H9 (cell line): ENCODE measurements around the gene SLC2A9. TPM values are rescaled to one million over a fixed set of nuclear protein-coding genes. Genes with fewer than 3 reads are reported as not detected.
"Not testable (repeated sequence)": the region's sequence is repeated elsewhere in the genome, so short reads cannot be mapped to it uniquely, and the experiment has no call there.

Experiments
- DNase-seq: peaks from one replicate; pipeline ENCODE4 v3.0.0-alpha.2; 2017
- H2AFZ ChIP-seq: one replicate; pipeline ENCODE4 v1.6.1; 2013; ENCODE audit warnings: mild to moderate bottlenecking, low read length, control low read depth, moderate library complexity
- H2AK5ac ChIP-seq: 2 replicates; pipeline ENCODE4 v1.6.1; 2013; ENCODE audit warnings: low read length, control low read depth, mixed read lengths; ENCODE audit not compliant: insufficient read length
- H2BK120ac ChIP-seq: one replicate; pipeline ENCODE4 v1.6.1; 2013; ENCODE audit warnings: low read depth, mild to moderate bottlenecking, low read length, control low read depth, inconsistent platforms; ENCODE audit not compliant: poor library complexity, severe bottlenecking
- H2BK12ac ChIP-seq: 2 replicates; pipeline ENCODE4 v1.6.1; 2013; ENCODE audit warnings: low read length, control low read depth, mixed read lengths, low read depth; ENCODE audit not compliant: insufficient read length
- H2BK15ac ChIP-seq: 2 replicates; pipeline ENCODE4 v1.6.1; 2013; ENCODE audit warnings: low read depth, low read length, control low read depth
- H2BK20ac ChIP-seq: one replicate; pipeline ENCODE4 v1.6.1; 2013; ENCODE audit warnings: low read depth, mild to moderate bottlenecking, low read length, control low read depth, inconsistent platforms; ENCODE audit not compliant: poor library complexity, severe bottlenecking
- H2BK5ac ChIP-seq: 2 replicates; pipeline ENCODE4 v1.6.1; 2013; ENCODE audit warnings: low read length, control low read depth, mixed read lengths; ENCODE audit not compliant: insufficient read length
- H3K14ac ChIP-seq: 2 replicates; pipeline ENCODE4 v1.6.1; 2013; ENCODE audit warnings: low read length, control low read depth; ENCODE audit not compliant: insufficient read depth
- H3K18ac ChIP-seq: 2 replicates; pipeline ENCODE4 v1.6.1; 2013; ENCODE audit warnings: low read depth, mild to moderate bottlenecking, mixed read lengths, low read length, control low read depth; ENCODE audit not compliant: insufficient read length
- H3K23ac ChIP-seq: 2 replicates; pipeline ENCODE4 v1.6.1; 2013; ENCODE audit warnings: low read length, control low read depth, mixed read lengths, low read depth; ENCODE audit not compliant: insufficient read length
- H3K23me2 ChIP-seq: 2 replicates; pipeline ENCODE4 v1.6.1; 2013; ENCODE audit warnings: low read depth, mild to moderate bottlenecking, mixed read lengths, low read length, control low read depth; ENCODE audit not compliant: insufficient read length, poor library complexity, severe bottlenecking
- H3K27ac ChIP-seq: 2 replicates; pipeline ENCODE4 v1.5.1; 2013; ENCODE audit warnings: low read length, control low read depth, mixed read lengths, low read depth; ENCODE audit not compliant: insufficient read length
- H3K27me3 ChIP-seq: 2 replicates; pipeline ENCODE4 v1.6.1; 2013; ENCODE audit warnings: low read length, control low read depth, inconsistent platforms; ENCODE audit not compliant: insufficient read depth
- H3K4ac ChIP-seq: 2 replicates; pipeline ENCODE4 v1.6.1; 2013; ENCODE audit warnings: low read depth, mild to moderate bottlenecking, control low read depth, inconsistent platforms, low read length, moderate library complexity
- H3K4me1 ChIP-seq: 2 replicates; pipeline ENCODE4 v1.6.1; 2013; ENCODE audit warnings: low read length, control low read depth, inconsistent platforms; ENCODE audit not compliant: insufficient read depth
- H3K4me2 ChIP-seq: 2 replicates; pipeline ENCODE4 v1.6.1; 2013; ENCODE audit warnings: low read length, control low read depth, mixed read lengths; ENCODE audit not compliant: insufficient read length, insufficient read depth
- H3K56ac ChIP-seq: 2 replicates; pipeline ENCODE4 v1.6.1; 2013; ENCODE audit warnings: low read depth, mild to moderate bottlenecking, mixed read lengths, low read length, control low read depth; ENCODE audit not compliant: insufficient read length
- H3K79me1 ChIP-seq: 2 replicates; pipeline ENCODE4 v1.6.1; 2013; ENCODE audit warnings: low read depth, mild to moderate bottlenecking, moderate library complexity, low read length, control low read depth, inconsistent platforms; ENCODE audit not compliant: insufficient read depth, poor library complexity, severe bottlenecking
- H3K79me2 ChIP-seq: 2 replicates; pipeline ENCODE4 v1.6.1; 2013; ENCODE audit warnings: low read length, control low read depth, inconsistent platforms; ENCODE audit not compliant: insufficient read depth
- H3K9ac ChIP-seq: 2 replicates; pipeline ENCODE4 v1.6.1; 2013; ENCODE audit warnings: low read length, control low read depth, mixed read lengths; ENCODE audit not compliant: insufficient read length; ENCODE audit errors: extremely low read depth
- H3K9me3 ChIP-seq: one replicate; pipeline ENCODE4 v1.6.1; 2013; ENCODE audit warnings: low read depth, low read length, inconsistent platforms; ENCODE audit not compliant: control insufficient read depth
- H3T11ph ChIP-seq: one replicate; pipeline ENCODE4 v1.6.1; 2013; ENCODE audit warnings: mild to moderate bottlenecking, low read length, control low read depth, inconsistent platforms
- H4K20me1 ChIP-seq: one replicate; pipeline ENCODE4 v1.6.1; 2013; ENCODE audit not compliant: control insufficient read depth, insufficient read length, insufficient read depth
- H4K5ac ChIP-seq: 2 replicates; pipeline ENCODE4 v1.6.1; 2013; ENCODE audit warnings: low read depth, mild to moderate bottlenecking, mixed read lengths, low read length, control low read depth; ENCODE audit not compliant: insufficient read length
- H4K8ac ChIP-seq: replicated peaks from 2 replicates; pipeline ENCODE4 v1.6.1; 2013; ENCODE audit warnings: low read length, control low read depth, mixed read lengths, low read depth; ENCODE audit not compliant: insufficient read length
- H4K91ac ChIP-seq: 2 replicates; pipeline ENCODE4 v1.6.1; 2013; ENCODE audit warnings: low read depth, mild to moderate bottlenecking, moderate library complexity, mixed read lengths, low read length, control low read depth; ENCODE audit not compliant: insufficient read length
- H3K27ac Mint-ChIP-seq, 3 experiments: 2 replicates in 2 of 3; 3 replicates in 1 of 3; pipeline ENCODE4 v1.8.0; 2020 to 2021; ENCODE audit warnings: mixed read lengths in 3 of 3, mild to moderate bottlenecking in 1 of 3, moderate library complexity in 1 of 3
- H3K27me3 Mint-ChIP-seq: 2 replicates; pipeline ENCODE4 v1.8.0; 2021; ENCODE audit warnings: low read depth, mild to moderate bottlenecking, moderate library complexity, mixed read lengths
- H3K36me3 Mint-ChIP-seq, 3 experiments: 2 replicates in 2 of 3; 3 replicates in 1 of 3; pipeline ENCODE4 v1.8.0; 2020 to 2021; ENCODE audit warnings: low read depth in 3 of 3, mixed read lengths in 3 of 3; ENCODE audit not compliant: insufficient read depth in 1 of 3
- H3K4me1 Mint-ChIP-seq, 2 experiments: 2 replicates each; pipeline ENCODE4 v1.8.0; 2020; ENCODE audit warnings: mixed read lengths in 2 of 2
- H3K4me3 Mint-ChIP-seq, 2 experiments: 2 replicates in 1 of 2; 3 replicates in 1 of 2; pipeline ENCODE4 v1.8.0; 2020 to 2021; ENCODE audit warnings: mild to moderate bottlenecking in 2 of 2, mixed read lengths in 2 of 2, moderate library complexity in 1 of 2
- H3K9me3 Mint-ChIP-seq, 2 experiments: 2 replicates in 1 of 2; 3 replicates in 1 of 2; pipeline ENCODE4 v1.8.0; 2020; ENCODE audit warnings: mild to moderate bottlenecking in 2 of 2, mixed read lengths in 2 of 2, moderate library complexity in 1 of 2
- WGBS: extraction: QIAGEN DNeasy Blood & Tissue Kit; methylation state at CpG from one replicate; pipeline ENCODE4 v1.1.7; 2013; ENCODE audit warnings: missing lambda C conversion rate, low lambda C conversion rate, mixed read lengths; ENCODE audit not compliant: insufficient read length; ENCODE audit errors: extremely low coverage; 5-methylcytosine and 5-hydroxymethylcytosine counted together
- total RNA-seq: library from RNA; stranded (reverse); gene quantifications from 2 replicates; pipeline ENCODE4 v1.2.1, GENCODE V29; 2021
- TF ChIP-seq, protein P1 (sequence below): fragments of 200-600 bp; sonication (generic); conservative IDR thresholded peaks from 3 replicates; pipeline ENCODE4 v1.8.0; 2021; ENCODE audit warnings: antibody characterized with exemption, mild to moderate bottlenecking

The SLC2A9 gene
- total RNA-seq, 1 experiment from 2014 or later, result 0.79 TPM

DNA sequence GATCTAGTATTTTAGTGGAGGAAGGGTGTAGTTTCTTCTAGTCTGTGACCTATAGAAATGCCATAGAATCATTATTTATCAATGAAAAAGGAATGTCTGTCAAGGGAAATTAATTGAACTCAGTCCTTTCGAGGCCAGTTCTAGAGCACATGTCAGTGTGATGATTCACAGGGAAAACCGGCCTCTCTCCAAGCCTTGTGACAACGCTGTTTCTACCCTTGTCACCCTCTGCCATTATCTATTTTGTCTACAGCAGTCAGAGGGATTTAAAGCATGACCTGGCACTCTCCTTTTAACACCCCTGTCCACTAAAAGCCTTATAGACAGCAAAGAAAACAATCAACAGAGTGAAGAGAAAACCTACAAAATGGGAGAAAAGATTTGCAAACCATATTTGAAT lies 120.0 kb downstream of the SLC2A9 start:
- no peaks in the 10 kb centered on the region for H3K79me1 ChIP-seq
- H2BK15ac ChIP-seq, result no peak overlapping the region
- Mint-ChIP-seq H3K27me3 (peaks cover 8% of the 10 kb centered on the region), H3K4me3 (no peak overlapping the region), H3K4me1 (peaks cover 14 to 19% of the 10 kb centered on the region in 2 experiments), H3K9me3 (no peaks in the 10 kb centered on the region), H3K27ac (no peak overlapping the region), H3K36me3 (no peaks in the 10 kb centered on the region)
- H4K20me1 ChIP-seq, result no peaks in the 10 kb centered on the region
- no peaks in the 10 kb centered on the region for H3K79me2 ChIP-seq
- no peak overlapping the region for H3K23ac ChIP-seq
- H4K5ac ChIP-seq, result no peak overlapping the region
- no peak overlapping the region for H4K8ac ChIP-seq
- no peak overlapping the region for H2BK120ac ChIP-seq
- H3K23me2 ChIP-seq, result no peaks in the 10 kb centered on the region
- H2BK12ac ChIP-seq, result no peak overlapping the region
- H3K56ac ChIP-seq, result no peak overlapping the region
- no peak overlapping the region for H3K9ac ChIP-seq
- no peak overlapping the region for H2BK5ac ChIP-seq
- WGBS, result no CpG with 5 or more reads among the region's 3 CpGs
- H3K18ac ChIP-seq, result no peak overlapping the region
- no peak overlapping the region for H3K27ac ChIP-seq
- no peaks in the 10 kb centered on the region for H3K9me3 ChIP-seq
- H3K14ac ChIP-seq, result no peak overlapping the region
- no peak overlapping the region for H4K91ac ChIP-seq
- no peaks in the 10 kb centered on the region; the same call in 1 of the 2 replicates for H3K4me1 ChIP-seq
- H2BK20ac ChIP-seq, result no peak overlapping the region
- H3K4ac ChIP-seq, result no peak overlapping the region
- H3K27me3 ChIP-seq, result no peaks in the 10 kb centered on the region
- no peak for DNase-seq
- H3T11ph ChIP-seq, result no peak overlapping the region
- no peak overlapping the region for H3K4me2 ChIP-seq
- no peak overlapping the region for H2AFZ ChIP-seq
- TF ChIP-seq, protein P1, sequence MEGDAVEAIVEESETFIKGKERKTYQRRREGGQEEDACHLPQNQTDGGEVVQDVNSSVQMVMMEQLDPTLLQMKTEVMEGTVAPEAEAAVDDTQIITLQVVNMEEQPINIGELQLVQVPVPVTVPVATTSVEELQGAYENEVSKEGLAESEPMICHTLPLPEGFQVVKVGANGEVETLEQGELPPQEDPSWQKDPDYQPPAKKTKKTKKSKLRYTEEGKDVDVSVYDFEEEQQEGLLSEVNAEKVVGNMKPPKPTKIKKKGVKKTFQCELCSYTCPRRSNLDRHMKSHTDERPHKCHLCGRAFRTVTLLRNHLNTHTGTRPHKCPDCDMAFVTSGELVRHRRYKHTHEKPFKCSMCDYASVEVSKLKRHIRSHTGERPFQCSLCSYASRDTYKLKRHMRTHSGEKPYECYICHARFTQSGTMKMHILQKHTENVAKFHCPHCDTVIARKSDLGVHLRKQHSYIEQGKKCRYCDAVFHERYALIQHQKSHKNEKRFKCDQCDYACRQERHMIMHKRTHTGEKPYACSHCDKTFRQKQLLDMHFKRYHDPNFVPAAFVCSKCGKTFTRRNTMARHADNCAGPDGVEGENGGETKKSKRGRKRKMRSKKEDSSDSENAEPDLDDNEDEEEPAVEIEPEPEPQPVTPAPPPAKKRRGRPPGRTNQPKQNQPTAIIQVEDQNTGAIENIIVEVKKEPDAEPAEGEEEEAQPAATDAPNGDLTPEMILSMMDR, result no peak
- no peak overlapping the region for H2AK5ac ChIP-seq

DNA sequence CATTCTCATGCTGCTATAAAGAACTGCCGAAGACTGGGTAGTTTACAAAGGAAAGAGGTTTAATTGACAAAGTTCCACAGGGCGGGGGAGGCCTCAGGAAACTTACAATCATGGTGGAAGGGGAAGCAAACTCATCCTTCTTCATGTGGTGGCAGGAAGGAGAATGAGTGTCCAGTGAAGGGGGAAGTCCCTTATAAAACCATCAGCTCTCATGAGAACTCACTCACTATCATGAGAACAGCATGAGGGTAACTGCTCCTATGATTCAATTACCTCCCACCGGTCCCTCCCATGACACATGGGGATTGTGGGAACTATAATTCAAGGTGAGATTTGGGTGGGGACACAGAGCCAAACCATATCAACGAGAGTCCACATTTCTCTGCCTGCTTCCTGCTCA lies 120.7 kb downstream of the SLC2A9 start:
- H4K20me1 ChIP-seq, H3K14ac ChIP-seq, H3K27me3 ChIP-seq, H3K4me1 ChIP-seq, H4K91ac ChIP-seq, H3K36me3 Mint-ChIP-seq, H3K79me2 ChIP-seq, H3K4ac ChIP-seq, H2BK15ac ChIP-seq, H3K9me3 ChIP-seq, H2BK20ac ChIP-seq, H2BK120ac ChIP-seq, H3K79me1 ChIP-seq, H3K9me3 Mint-ChIP-seq, H3K23ac ChIP-seq, H3K56ac ChIP-seq, H2AK5ac ChIP-seq, H2BK5ac ChIP-seq, H2AFZ ChIP-seq, H3K27me3 Mint-ChIP-seq, H3K27ac ChIP-seq, H2BK12ac ChIP-seq, H3K4me3 Mint-ChIP-seq, H3T11ph ChIP-seq, H3K27ac Mint-ChIP-seq, H3K23me2 ChIP-seq, H4K5ac ChIP-seq, H4K8ac ChIP-seq, H3K4me2 ChIP-seq, H3K18ac ChIP-seq, DNase-seq, H3K9ac ChIP-seq: not testable (repeated sequence)
- peaks cover 14 to 19% of the 10 kb centered on the region in 2 experiments for H3K4me1 Mint-ChIP-seq
- WGBS, result no CpG with 5 or more reads among the region's 4 CpGs
